Kidney glomerular epithelial cell (primary cell): Measurements from ENCODE around the gene SLC45A3.
"Not testable (repeated sequence)": the region's sequence is repeated elsewhere in the genome, so short reads cannot be mapped to it uniquely, and the experiment has no call there.

Source experiments
- DNase-seq: peaks from one replicate; lab custom pipeline; 2025; lab: John Stamatoyannopoulos, UW

Gene SLC45A3

GRCh38 chr1:205636138-205636530, 44.2 kb downstream of the SLC45A3 start:
- not testable (repeated sequence) for DNase-seq

- DNase-seq, result no peak
Observed at GRCh38 chr1:205633421-205633976, 46.8 kb downstream of the SLC45A3 start.

DNA sequence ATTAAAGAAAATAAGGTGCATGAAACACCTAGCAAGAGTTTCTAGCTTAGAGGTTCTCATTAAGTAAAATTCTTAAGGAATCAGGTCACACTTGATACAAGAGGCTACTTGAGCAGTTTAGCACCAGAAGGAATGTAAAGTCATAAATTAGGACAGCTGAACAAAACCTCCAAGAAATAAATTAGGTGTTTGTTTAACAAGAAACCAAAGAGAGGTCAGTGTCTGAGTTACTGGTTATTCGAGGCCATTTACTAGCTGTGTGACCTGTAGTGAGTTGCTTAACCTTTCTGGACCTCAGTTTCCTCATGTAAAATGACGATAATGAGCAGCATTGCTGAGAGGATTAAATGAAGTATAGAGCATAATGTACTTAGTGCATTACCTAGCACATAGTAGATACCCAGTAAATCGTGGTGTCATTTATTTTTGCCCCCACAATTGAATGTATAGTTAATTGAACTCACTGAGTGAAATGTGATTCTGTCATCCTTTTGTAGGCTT, 47.6 kb downstream of the SLC45A3 start:
- DNase-seq, result peak; percentile 28

DNA sequence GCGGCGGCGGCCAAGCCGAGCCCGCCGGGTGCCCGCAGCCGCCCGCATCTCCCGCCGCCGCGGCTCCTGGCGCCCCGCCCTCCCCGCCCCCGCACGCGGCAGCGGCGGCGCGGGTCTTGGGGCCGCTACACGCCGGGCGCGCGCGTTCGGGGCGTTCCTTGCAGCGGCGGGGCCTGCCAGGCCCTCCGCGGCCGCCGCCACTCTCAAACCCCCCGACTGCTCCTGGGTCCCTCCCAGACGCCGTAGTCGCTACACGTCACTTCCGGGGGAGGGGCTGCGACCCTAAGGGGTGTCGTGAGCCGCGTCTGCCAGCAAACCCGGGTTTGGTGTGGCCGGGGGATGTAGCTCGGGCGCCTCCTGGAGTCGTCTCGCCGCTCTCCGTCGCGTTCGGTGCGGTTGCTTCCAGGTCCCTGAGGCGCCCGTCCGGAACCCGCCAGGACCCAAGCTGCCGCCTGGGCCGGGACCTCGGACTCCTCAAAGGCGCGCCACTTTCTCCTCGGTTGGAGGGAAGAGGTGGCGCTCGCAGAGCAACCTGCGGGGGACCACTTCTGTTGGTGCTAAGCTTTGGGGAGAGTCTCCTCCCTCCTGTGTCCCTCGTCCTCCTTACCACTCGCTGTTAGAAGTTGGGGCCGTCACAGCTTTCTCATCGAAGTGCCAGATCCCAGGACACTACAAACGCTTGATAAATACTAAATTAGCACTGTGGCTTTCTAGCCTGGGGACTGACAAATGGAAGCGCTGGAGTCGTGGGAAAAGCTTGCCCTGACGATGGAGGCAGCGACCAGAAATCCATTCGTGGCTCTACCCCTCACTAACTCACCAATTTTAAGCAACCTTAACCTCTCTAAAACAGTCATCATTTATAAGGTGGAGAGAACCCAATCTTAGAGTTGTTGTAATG, 48.3 kb downstream of the SLC45A3 start, which contains the start of gene ELK4:
Gene ELK4, minus strand, starts transcription at position 244 of the 901 bp plus-strand sequence. CDS start 8,129 bp downstream, outside the sequence.
- peak; percentile 87 for DNase-seq

DNA sequence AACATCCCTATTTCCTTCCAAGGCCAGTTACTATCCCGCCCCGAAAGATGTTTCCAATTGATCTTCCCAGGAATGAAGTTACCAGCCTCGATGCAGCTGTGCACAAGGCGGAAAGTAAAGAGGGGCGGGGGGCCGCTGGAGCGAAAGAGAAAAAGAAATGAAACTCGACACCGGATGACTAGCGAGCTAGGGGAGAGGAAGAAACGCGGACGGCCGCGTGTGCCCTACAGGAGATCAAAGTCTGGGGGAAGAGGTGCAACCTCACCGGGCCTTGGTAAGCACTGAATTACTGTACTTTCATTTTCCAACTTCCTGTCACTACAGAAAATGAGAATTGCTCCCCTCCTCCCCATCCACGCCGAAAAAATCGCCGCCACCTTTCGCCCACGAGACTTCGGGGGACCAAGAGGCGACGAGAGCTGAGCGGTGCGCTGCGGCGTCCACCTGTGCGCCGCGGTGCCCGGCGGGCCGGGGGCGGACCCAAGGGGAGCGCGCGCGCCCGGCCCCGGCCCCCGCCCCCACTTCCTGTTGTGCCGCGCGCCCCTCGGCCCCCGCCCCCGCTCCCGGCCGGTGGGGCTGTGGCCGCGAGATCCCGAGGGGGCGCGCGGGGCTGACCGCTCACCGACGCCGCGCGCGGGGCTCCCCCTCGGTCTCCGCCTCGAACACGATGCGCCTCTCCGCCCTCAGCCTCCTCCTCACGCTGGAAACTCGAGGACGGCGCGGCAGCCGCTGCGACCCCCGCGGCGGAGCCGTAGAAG, 49.1 kb downstream of the SLC45A3 start:
- peak; percentile 79 for DNase-seq

- no peak for DNase-seq
Observed at GRCh38 chr1:205630651-205631009, 49.7 kb downstream of the SLC45A3 start.

- peak; percentile 31 for DNase-seq
Observed at GRCh38 chr1:205630241-205630640, 50.1 kb downstream of the SLC45A3 start.

DNA sequence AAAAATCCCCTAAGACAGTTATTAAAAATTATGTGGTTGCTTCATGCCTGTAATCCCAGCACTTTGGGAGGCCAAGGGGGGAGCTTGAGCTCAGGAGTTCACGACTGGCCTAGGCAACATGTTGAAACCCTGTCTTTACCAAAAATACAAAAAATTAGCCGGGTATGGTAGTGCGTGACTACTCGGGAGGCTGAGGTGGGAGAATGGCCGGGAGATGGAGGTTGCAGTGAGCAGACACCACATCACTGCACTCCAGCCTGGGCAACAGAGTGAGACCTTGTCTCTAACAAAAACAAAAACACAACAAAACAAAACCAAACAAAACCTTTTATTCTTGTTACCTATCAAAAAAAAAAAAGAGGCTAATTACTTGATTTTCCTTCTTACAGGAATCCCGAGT, 50.6 kb downstream of the SLC45A3 start:
- no peak for DNase-seq

DNA sequence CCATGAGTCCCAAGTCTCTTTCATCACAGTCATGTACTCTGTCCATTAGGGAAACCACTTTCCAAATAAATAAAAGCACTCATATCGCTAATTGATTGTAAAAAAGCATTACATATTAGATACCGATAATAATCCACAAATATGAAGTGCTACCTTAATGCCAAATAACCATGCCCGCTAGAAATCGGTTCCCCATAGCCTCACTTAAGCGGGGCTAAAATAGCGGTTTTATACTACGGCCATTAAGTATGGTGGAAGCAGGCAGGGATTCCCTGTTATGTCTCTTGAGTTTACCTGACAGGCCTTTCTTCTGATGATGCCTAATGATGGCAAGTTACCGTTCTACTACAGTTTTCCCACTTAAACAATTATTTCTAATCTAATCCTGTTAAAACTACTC, 52.4 kb downstream of the SLC45A3 start:
- DNase-seq, result no peak

GRCh38 chr1:205626216-205626615, 54.1 kb downstream of the SLC45A3 start:
- DNase-seq, result no peak

GRCh38 chr1:205623646-205624045, 56.7 kb downstream of the SLC45A3 start:
- DNase-seq, result no peak

- DNase-seq, result no peak
Observed at GRCh38 chr1:205620269-205620668, 60.0 kb downstream of the SLC45A3 start.

- peak; percentile 60 for DNase-seq
Observed at GRCh38 chr1:205619376-205619775, 60.9 kb downstream of the SLC45A3 start.

- DNase-seq, result no peak
Observed at GRCh38 chr1:205616563-205617293, 63.6 kb downstream of the SLC45A3 start.

DNA sequence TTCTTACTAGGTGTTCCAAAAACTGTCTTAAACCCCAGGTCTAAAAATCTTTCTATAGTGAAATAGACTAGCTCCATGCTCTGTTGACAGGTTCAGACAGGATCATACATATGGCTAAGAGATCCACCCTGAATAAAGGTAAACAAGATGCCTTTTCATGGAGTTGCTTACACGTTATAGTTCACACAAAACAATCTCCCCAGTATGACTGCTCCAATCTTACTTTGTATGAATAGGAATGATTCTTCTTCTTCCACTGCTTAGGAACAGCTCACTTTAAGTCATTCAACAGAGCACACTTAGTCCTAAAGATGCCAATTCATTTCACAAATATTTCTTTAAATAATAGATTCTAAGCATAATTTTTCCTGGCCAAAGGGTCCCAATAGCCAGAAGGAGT, 64.5 kb downstream of the SLC45A3 start:
- no peak for DNase-seq

GRCh38 chr1:205613854-205614412, 66.4 kb downstream of the SLC45A3 start:
- DNase-seq, result no peak

DNA sequence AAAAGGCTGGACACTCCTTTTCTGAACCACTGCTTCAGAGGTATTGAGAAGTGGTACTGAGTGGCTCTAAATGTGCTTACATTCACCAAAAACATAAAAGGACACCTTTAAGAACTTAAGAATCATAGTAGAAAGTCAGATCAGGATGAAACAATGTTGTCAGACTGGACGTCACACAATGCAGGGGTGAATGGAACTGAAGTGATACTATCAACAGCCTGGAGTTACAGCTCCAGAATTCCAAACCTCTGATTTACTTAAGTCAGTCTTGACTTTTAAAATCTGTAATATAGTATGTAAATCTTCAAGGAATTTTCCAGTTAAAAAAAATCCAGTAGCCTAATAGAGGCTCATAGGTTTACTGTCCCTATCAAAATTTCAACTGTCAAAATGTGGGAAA, 67.8 kb downstream of the SLC45A3 start:
- DNase-seq, result no peak

GRCh38 chr1:205612104-205612503, 68.2 kb downstream of the SLC45A3 start:
- no peak for DNase-seq

GRCh38 chr1:205610901-205611466, 69.3 kb downstream of the SLC45A3 start:
- DNase-seq, result no peak

DNA sequence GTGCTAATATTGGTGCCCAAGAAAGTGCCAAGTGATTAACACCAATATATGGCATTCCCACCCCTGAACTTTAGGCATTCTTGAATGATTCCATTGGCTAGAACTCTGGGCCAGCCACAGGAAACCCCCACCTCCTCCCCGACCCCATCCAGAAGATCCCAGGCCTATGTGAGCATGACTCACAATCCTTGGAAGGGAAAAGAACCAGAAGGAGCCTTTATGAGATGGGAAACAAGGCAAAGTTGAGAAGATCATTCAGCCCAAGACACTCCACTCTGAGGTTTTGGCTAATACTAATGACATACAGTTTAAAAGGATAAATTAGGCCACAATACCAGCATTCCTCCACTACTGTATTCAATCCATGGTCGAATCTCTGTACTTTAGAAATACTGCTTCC, 70.3 kb downstream of the SLC45A3 start:
- DNase-seq, result peak; percentile 39
